HepG2 (cell line): ENCODE results near the gene JPH4. TPM values are rescaled to one million over a fixed set of nuclear protein-coding genes. Genes with fewer than 3 reads are reported as not detected.

Experiments used
- CCAR2 ChIP-seq: fragments of 200-400 bp; formaldehyde crosslinking; optimal IDR thresholded peaks from 2 replicates; pipeline ENCODE3; 2018; ENCODE audit warnings: low read depth, mild to moderate bottlenecking, low read length, moderate library complexity
- CENPT ChIP-seq: sonication (generic); formaldehyde crosslinking; IDR thresholded peaks from 2 replicates; pipeline ENCODE4 v1.8.0; 2022; ENCODE audit warnings: low read depth, mild to moderate bottlenecking, moderate library complexity, missing genetic modification reagents
- FOXJ3 ChIP-seq: sonication (generic); formaldehyde crosslinking; IDR thresholded peaks from 2 replicates; pipeline ENCODE4 v1.4.0; 2020; ENCODE audit warnings: missing genetic modification reagents, mild to moderate bottlenecking, borderline replicate concordance
- MXD4 ChIP-seq: IDR thresholded peaks from 2 replicates; pipeline ENCODE4 v1.6.1; 2016; ENCODE audit warnings: mild to moderate bottlenecking, missing biosample characterization, missing genetic modification reagents
- PLRG1 ChIP-seq: fragments of 450-650 bp; conservative IDR thresholded peaks from 2 replicates; pipeline ENCODE4 v1.6.1; 2016
- RERE ChIP-seq: IDR thresholded peaks from 2 replicates; pipeline ENCODE4 v1.6.1; 2016; ENCODE audit warnings: low read depth, missing genetic modification reagents, missing compliant biosample characterization
- RFX1 ChIP-seq: fragments of 450-650 bp; IDR thresholded peaks from 2 replicates; pipeline ENCODE4 v1.6.1; 2017
- SMAD3 ChIP-seq: sonication (generic); formaldehyde crosslinking; IDR thresholded peaks from 2 replicates; pipeline ENCODE4 v1.4.0; 2020; ENCODE audit warnings: missing genetic modification reagents
- SRF ChIP-seq: IDR thresholded peaks from 2 replicates; pipeline ENCODE4 v1.6.1; 2011; ENCODE audit warnings: mild to moderate bottlenecking, low read depth, low read length, moderate library complexity
- SRSF4 ChIP-seq: fragments of 200-400 bp; formaldehyde crosslinking; IDR thresholded peaks from one replicate; pipeline ENCODE4 v1.6.1; 2018; ENCODE audit warnings: mild to moderate bottlenecking, low read depth, low read length, moderate library complexity; ENCODE audit not compliant: poor library complexity, severe bottlenecking
- TARDBP ChIP-seq: sonication (generic); formaldehyde crosslinking; IDR thresholded peaks from 2 replicates; pipeline ENCODE4 v1.8.0; 2022; ENCODE audit warnings: mild to moderate bottlenecking, missing genetic modification reagents
- THAP7 ChIP-seq: sonication (generic); formaldehyde crosslinking; IDR thresholded peaks from 2 replicates; pipeline ENCODE4 v1.8.1; 2023; ENCODE audit warnings: mild to moderate bottlenecking, missing genetic modification reagents
- ZBTB2 ChIP-seq: sonication (generic); formaldehyde crosslinking; IDR thresholded peaks from 2 replicates; pipeline ENCODE4 v1.8.0; 2022; ENCODE audit warnings: low read depth, missing genetic modification reagents
- ZNF10 ChIP-seq: sonication (generic); formaldehyde crosslinking; IDR thresholded peaks from 2 replicates; pipeline ENCODE4 v1.4.0; 2020; ENCODE audit warnings: mild to moderate bottlenecking, low read depth, missing genetic modification reagents, borderline replicate concordance
- ZNF138 ChIP-seq: sonication (generic); formaldehyde crosslinking; IDR thresholded peaks from 2 replicates; pipeline ENCODE4 v1.5.0; 2020; ENCODE audit warnings: mild to moderate bottlenecking, low read depth, missing genetic modification reagents
- ZNF20 ChIP-seq: sonication (generic); formaldehyde crosslinking; IDR thresholded peaks from 2 replicates; pipeline ENCODE4 v1.4.0; 2020; ENCODE audit warnings: mild to moderate bottlenecking, moderate library complexity, missing genetic modification reagents
- ZNF558 ChIP-seq: sonication (generic); formaldehyde crosslinking; IDR thresholded peaks from 2 replicates; pipeline ENCODE4 v1.9.0; 2022; ENCODE audit warnings: mild to moderate bottlenecking, missing genetic modification reagents, borderline replicate concordance
- ZNF773 ChIP-seq: sonication (generic); formaldehyde crosslinking; IDR thresholded peaks from 2 replicates; pipeline ENCODE4 v1.4.0; 2020; ENCODE audit warnings: missing genetic modification reagents, borderline replicate concordance
- ZNF781 ChIP-seq: sonication (generic); formaldehyde crosslinking; IDR thresholded peaks from 2 replicates; pipeline ENCODE4 v1.5.1; 2020; ENCODE audit warnings: borderline replicate concordance, mild to moderate bottlenecking, missing genetic modification reagents; ENCODE audit errors: not compliant biosample characterization
- ZSCAN22 ChIP-seq: sonication (generic); formaldehyde crosslinking; IDR thresholded peaks from 2 replicates; pipeline ENCODE4 v1.4.0; 2020; ENCODE audit warnings: mild to moderate bottlenecking, missing genetic modification reagents
- polyA plus RNA-seq, 8 experiments: library from polyadenylated mRNA; depleted of rRNA in 3 of 8; stranded (reverse) in 7 of 8; unstranded in 1 of 8; fragments of >200 nt; fragmentation: Illumina TruSeq in 4 of 8; extraction: Trizol in 4 of 8; gene quantifications; 2 replicates each; pipeline versions ENCODE4 v1.2.1 to v1.2.3, GENCODE V29; 2011 to 2016; ENCODE audit warnings: low read depth in 4 of 8, missing spikeins in 1 of 8, mixed read lengths in 1 of 8; ENCODE audit not compliant: insufficient read depth in 1 of 8
- total RNA-seq, 5 experiments: library from RNA; depleted of rRNA; stranded (reverse); fragments of >200 nt; fragmentation: Illumina TruSeq; extraction: Trizol; gene quantifications; 2 replicates each; pipeline ENCODE4 v1.2.3, GENCODE V29; 2016; ENCODE audit warnings: low read depth in 1 of 5
- TF ChIP-seq, protein P1 (sequence below): sonication (generic); formaldehyde crosslinking; IDR thresholded peaks from 2 replicates; pipeline ENCODE4 v1.5.1; 2020; ENCODE audit warnings: missing genetic modification reagents, mild to moderate bottlenecking, borderline replicate concordance

JPH4 gene
- total and polyA plus RNA-seq, 2 of the 13 experiments (the other 11 are each of a cell fraction or from before 2014, with no cell fraction given): 0.08 to 0.22 TPM

GRCh38 chr14:23610090-23610814 is 31.7 kb upstream of the JPH4 start (continued):
- no peak for TF ChIP-seq ZNF773
- TF ChIP-seq ZBTB2 (CRISPR knock-in tag): no peak
- TF ChIP-seq RFX1: no peak
- TF ChIP-seq RERE (CRISPR knock-in tag): 0 out of 2 replicates have a peak, but pooled peaks have one; percentile 13
- TF ChIP-seq ZNF20 (CRISPR knock-in tag): no peak; the same call in 1 of the 2 replicates
- TF ChIP-seq PLRG1: no peak
- TF ChIP-seq FOXJ3 (CRISPR knock-in tag): peak; percentile 75
- no peak for TF ChIP-seq CCAR2
- peak; percentile 86 for TF ChIP-seq TARDBP (CRISPR knock-in tag)
- no peak for TF ChIP-seq ZNF10 (CRISPR knock-in tag)
- TF ChIP-seq MXD4 (CRISPR knock-in tag): 0 out of 2 replicates have a peak, but pooled peaks have one; percentile 2
- no peak; the same call in 1 of the 2 replicates for TF ChIP-seq ZNF558 (CRISPR knock-in tag)
- no peak for TF ChIP-seq CENPT (CRISPR knock-in tag)
- TF ChIP-seq SMAD3 (CRISPR knock-in tag): no peak
- no peak for TF ChIP-seq SRF
- no peak for TF ChIP-seq ZNF781 (CRISPR knock-in tag)
- TF ChIP-seq SRSF4: no peak
- TF ChIP-seq ZSCAN22 (CRISPR knock-in tag): 0 out of 2 replicates have a peak, but pooled peaks have one; percentile 19
- TF ChIP-seq, protein P1, sequence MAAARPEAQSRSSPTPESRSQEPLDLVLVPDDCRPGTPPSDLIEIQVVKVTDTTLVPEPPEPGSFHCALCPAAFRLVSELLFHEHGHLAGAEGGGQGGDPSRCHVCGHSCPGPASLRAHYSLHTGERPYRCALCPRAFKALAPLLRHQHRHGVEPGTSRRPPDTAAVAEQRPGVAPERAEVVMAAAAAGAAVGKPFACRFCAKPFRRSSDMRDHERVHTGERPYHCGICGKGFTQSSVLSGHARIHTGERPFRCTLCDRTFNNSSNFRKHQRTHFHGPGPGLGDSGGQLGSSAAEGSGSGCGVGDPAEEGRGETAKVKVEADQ: peak; percentile 68; the same call in 1 of the 2 replicates
- no peak; the same call in 1 of the 2 replicates for TF ChIP-seq ZNF138 (CRISPR knock-in tag)
- TF ChIP-seq THAP7 (CRISPR knock-in tag): no peak
